NCI-H748 (cell line): ENCODE data around the gene ACSM2B.
A peak's percentile ranks its signal among the peaks of the same experiment; 100 is the strongest.
"Not testable (repeated sequence)": the region's sequence is repeated elsewhere in the genome, so short reads cannot be mapped to it uniquely, and the experiment has no call there.

Experiments used
- DNase-seq: peaks from one replicate; lab custom pipeline; 2025; ENCODE audit not compliant: unreplicated experiment; lab: John Stamatoyannopoulos, UW

Gene ACSM2B

GRCh38 chr16:20576145-20576544, at the start of gene ACSM2B:
Gene ACSM2B, minus strand, starts transcription at chr16:20576367. Its CDS starts 11,522 bp downstream, at chr16:20564845.
- DNase-seq: not testable (repeated sequence)

GRCh38 chr16:20624882-20625807, 49.0 kb upstream of the ACSM2B start:
- DNase-seq: no peak

GRCh38 chr16:20624205-20624604, 48.0 kb upstream of the ACSM2B start:
- DNase-seq: no peak

- no peak for DNase-seq
These were observed 46.3 kb upstream of the ACSM2B start for GRCh38 chr16:20622498-20622870.

GRCh38 chr16:20621406-20621805, 45.2 kb upstream of the ACSM2B start:
- no peak for DNase-seq

GRCh38 chr16:20620770-20621169, 44.6 kb upstream of the ACSM2B start:
- no peak for DNase-seq

- no peak for DNase-seq
These were observed 43.8 kb upstream of the ACSM2B start for GRCh38 chr16:20620003-20620402.

GRCh38 chr16:20617271-20617670, 41.1 kb upstream of the ACSM2B start:
- DNase-seq: no peak

GRCh38 chr16:20614186-20615141, 38.3 kb upstream of the ACSM2B start:
- no peak for DNase-seq

- no peak for DNase-seq
These were observed 37.5 kb upstream of the ACSM2B start for GRCh38 chr16:20613481-20614185.

GRCh38 chr16:20612551-20613480, 36.6 kb upstream of the ACSM2B start:
- DNase-seq: no peak

- DNase-seq: no peak
These were observed 35.9 kb upstream of the ACSM2B start for GRCh38 chr16:20611975-20612481.

GRCh38 chr16:20611350-20611902, 35.3 kb upstream of the ACSM2B start:
- DNase-seq: no peak

GRCh38 chr16:20610892-20611349, 34.8 kb upstream of the ACSM2B start:
- DNase-seq: no peak

- peak; percentile 87 for DNase-seq
These were observed 34.2 kb upstream of the ACSM2B start for GRCh38 chr16:20610211-20610891.

GRCh38 chr16:20602205-20602604, 26.0 kb upstream of the ACSM2B start:
- DNase-seq: peak; percentile 17

GRCh38 chr16:20599475-20599874, 23.3 kb upstream of the ACSM2B start:
- DNase-seq: not testable (repeated sequence)

- DNase-seq: no peak
These were observed 22.8 kb upstream of the ACSM2B start for GRCh38 chr16:20598832-20599469.
